IMR-90 (cell line): ENCODE results near the gene P3R3URF. TPM values are rescaled to one million over a fixed set of nuclear protein-coding genes. Genes with fewer than 3 reads are reported as not detected.

Experiments used
- ATAC-seq: fragments of 200-7000 bp; cut with Tn5 transposase; 2 replicates; pipeline ENCODE4 v1.9.1; 2020; ENCODE audit warnings: low read depth, mild to moderate bottlenecking, moderate library complexity
- BruUV-seq: library from RNA; stranded (reverse); fragments of 400-500 nt; replicated peaks from 2 replicates; lab custom pipeline; 2021; lab: Mats Ljungman, UMichigan
- CTCF ChIA-PET: fragments of 300-600 bp; formaldehyde crosslinking; extraction: SDS; loops from one replicate; lab custom pipeline; 2021; ENCODE audit warnings: antibody characterized with exemption; lab: Yijun Ruan, JAX
- POLR2A ChIA-PET: fragments of 300-600 bp; sonication (Branson Sonifier 250); formaldehyde crosslinking; loops from one replicate; lab custom pipeline; 2022; ENCODE audit warnings: antibody characterized with exemption; ENCODE audit not compliant: unreplicated experiment; lab: Charles Lee
- DNase-seq: peaks from one replicate; pipeline ENCODE4 v3.0.0; 2013
- H2AFZ ChIP-seq: replicated peaks from 2 replicates; pipeline ENCODE3; 2013; ENCODE audit warnings: low read length, mild to moderate bottlenecking; ENCODE audit not compliant: poor library complexity
- H2AK5ac ChIP-seq: 2 replicates; pipeline ENCODE4 v1.6.1; 2013; ENCODE audit warnings: low read depth, low read length, inconsistent platforms
- H2AK9ac ChIP-seq: replicated peaks from 2 replicates; pipeline ENCODE3; 2013; ENCODE audit warnings: mild to moderate bottlenecking, low read depth, low read length, moderate library complexity; ENCODE audit not compliant: poor library complexity
- H2BK120ac ChIP-seq: 2 replicates; pipeline ENCODE4 v1.6.1; 2013; ENCODE audit warnings: low read depth, low read length, inconsistent platforms
- H2BK15ac ChIP-seq: 3 replicates; pipeline ENCODE4 v1.6.1; 2013; ENCODE audit warnings: low read depth, low read length, inconsistent platforms
- H2BK20ac ChIP-seq: 2 replicates; pipeline ENCODE4 v1.6.1; 2013; ENCODE audit warnings: low read depth, mild to moderate bottlenecking, inconsistent platforms, low read length, moderate library complexity
- H2BK5ac ChIP-seq: 2 replicates; pipeline ENCODE4 v1.6.1; 2013; ENCODE audit warnings: mild to moderate bottlenecking, low read depth, low read length, inconsistent platforms; ENCODE audit not compliant: poor library complexity, severe bottlenecking
- H3K14ac ChIP-seq: replicated peaks from 2 replicates; pipeline ENCODE4 v1.6.1; 2013; ENCODE audit warnings: low read depth, low read length, inconsistent platforms
- H3K18ac ChIP-seq: 2 replicates; pipeline ENCODE4 v1.6.1; 2013; ENCODE audit warnings: low read depth, low read length, control low read depth
- H3K23ac ChIP-seq: 2 replicates; pipeline ENCODE4 v1.6.1; 2013; ENCODE audit warnings: low read depth, low read length, inconsistent platforms
- H3K27ac ChIP-seq: 2 replicates; pipeline ENCODE4 v1.5.1; 2013; ENCODE audit warnings: mild to moderate bottlenecking, control low read depth, low read length; ENCODE audit not compliant: insufficient read depth
- H3K27me3 ChIP-seq: 2 replicates; pipeline ENCODE4 v1.6.1; 2013; ENCODE audit warnings: low read length; ENCODE audit not compliant: control insufficient read depth, insufficient read depth
- H3K36me3 ChIP-seq: 2 replicates; pipeline ENCODE4 v1.6.1; 2013; ENCODE audit warnings: low read length, mixed read lengths; ENCODE audit not compliant: control insufficient read depth, insufficient read depth
- H3K4ac ChIP-seq: 2 replicates; pipeline ENCODE4 v1.6.1; 2013; ENCODE audit warnings: low read depth, low read length, inconsistent platforms
- H3K4me1 ChIP-seq: 2 replicates; pipeline ENCODE4 v1.6.1; 2013; ENCODE audit warnings: low read length, mixed read lengths; ENCODE audit not compliant: control insufficient read depth, insufficient read depth
- H3K4me2 ChIP-seq: 2 replicates; pipeline ENCODE4 v1.6.1; 2013; ENCODE audit warnings: low read depth, mild to moderate bottlenecking, control low read depth, low read length, moderate library complexity
- H3K4me3 ChIP-seq: 2 replicates; pipeline ENCODE4 v1.5.1; 2013; ENCODE audit warnings: low read depth, mild to moderate bottlenecking, control low read depth, low read length, moderate library complexity; ENCODE audit not compliant: insufficient read depth
- H3K56ac ChIP-seq: 2 replicates; pipeline ENCODE4 v1.6.1; 2013; ENCODE audit warnings: low read length, inconsistent platforms; ENCODE audit not compliant: insufficient read depth; ENCODE audit errors: extremely low read depth
- H3K79me1 ChIP-seq, 2 experiments: 2 replicates each; pipeline ENCODE4 v1.6.1; 2013; ENCODE audit warnings: low read length in 2 of 2, inconsistent platforms in 1 of 2, low read depth in 1 of 2
- H3K9ac ChIP-seq: 2 replicates; pipeline ENCODE4 v1.6.1; 2013; ENCODE audit warnings: low read depth, low read length, control low read depth
- H3K9me1 ChIP-seq: 2 replicates; pipeline ENCODE4 v1.6.1; 2013; ENCODE audit warnings: low read length, inconsistent platforms; ENCODE audit not compliant: insufficient read depth
- H3K9me3 ChIP-seq: 2 replicates; pipeline ENCODE4 v1.6.1; 2013; ENCODE audit warnings: low read length; ENCODE audit not compliant: control insufficient read depth, insufficient read depth
- H4K20me1 ChIP-seq: 2 replicates; pipeline ENCODE4 v1.6.1; 2013; ENCODE audit warnings: low read length, inconsistent platforms; ENCODE audit not compliant: insufficient read depth
- H4K5ac ChIP-seq: 2 replicates; pipeline ENCODE4 v1.6.1; 2013; ENCODE audit warnings: mild to moderate bottlenecking, low read depth, low read length, control low read depth
- H4K8ac ChIP-seq, 2 experiments: 2 replicates each; pipeline ENCODE4 v1.6.1; 2013; ENCODE audit warnings: low read depth in 2 of 2, low read length in 2 of 2, control low read depth in 1 of 2, inconsistent platforms in 1 of 2
- H4K91ac ChIP-seq: 2 replicates; pipeline ENCODE4 v1.6.1; 2013; ENCODE audit warnings: low read depth, low read length, inconsistent platforms; ENCODE audit not compliant: insufficient read depth
- BHLHE40 ChIP-seq: fragments of 150-350 bp; IDR thresholded peaks from 2 replicates; pipeline ENCODE4 v1.6.1; 2016; ENCODE audit warnings: mild to moderate bottlenecking, low read depth, low read length
- CEBPB ChIP-seq: IDR thresholded peaks from 2 replicates; pipeline ENCODE4 v1.6.1; 2012; ENCODE audit warnings: low read depth, low read length, improper control_type of control experiment
- CHD1 ChIP-seq: IDR thresholded peaks from 2 replicates; pipeline ENCODE4 v1.6.1; 2012; ENCODE audit warnings: low read depth, low read length, improper control_type of control experiment
- FOS ChIP-seq: fragments of 150-350 bp; IDR thresholded peaks from 2 replicates; pipeline ENCODE4 v1.6.1; 2016; ENCODE audit warnings: low read depth, low read length
- MAFK ChIP-seq: IDR thresholded peaks from 2 replicates; pipeline ENCODE4 v1.6.1; 2012; ENCODE audit warnings: low read depth, low read length, improper control_type of control experiment
- MAZ ChIP-seq: IDR thresholded peaks from 2 replicates; pipeline ENCODE4 v1.6.1; 2012; ENCODE audit warnings: low read depth, mild to moderate bottlenecking, low read length, improper control_type of control experiment, moderate library complexity, borderline replicate concordance
- MXI1 ChIP-seq: IDR thresholded peaks from 2 replicates; pipeline ENCODE4 v1.6.1; 2012; ENCODE audit warnings: low read depth, mild to moderate bottlenecking, low read length, moderate library complexity, borderline replicate concordance
- POLR2A ChIP-seq: IDR thresholded peaks from 2 replicates; pipeline ENCODE4 v1.6.1; 2012; ENCODE audit warnings: mild to moderate bottlenecking, low read depth, low read length
- RAD21 ChIP-seq: IDR thresholded peaks from 2 replicates; pipeline ENCODE4 v1.6.1; 2012; ENCODE audit warnings: low read length, improper control_type of control experiment
- RCOR1 ChIP-seq: IDR thresholded peaks from 2 replicates; pipeline ENCODE4 v1.6.1; 2012; ENCODE audit warnings: mild to moderate bottlenecking, low read length, improper control_type of control experiment; ENCODE audit not compliant: insufficient replicate concordance
- RFX5 ChIP-seq: IDR thresholded peaks from 2 replicates; pipeline ENCODE4 v1.8.0; 2012; ENCODE audit warnings: low read depth, mild to moderate bottlenecking, low read length, moderate library complexity
- SMC3 ChIP-seq: fragments of 150-350 bp; IDR thresholded peaks from 2 replicates; pipeline ENCODE4 v1.6.1; 2016; ENCODE audit warnings: low read depth, mild to moderate bottlenecking, antibody characterized with exemption, low read length, moderate library complexity
- WGBS, 2 experiments: methylation state at CpG; one replicate each; pipeline versions ENCODE4 v1.1.5 to v1.1.7; 2013; ENCODE audit warnings: missing lambda C conversion rate in 2 of 2; ENCODE audit not compliant: insufficient read length in 1 of 2; ENCODE audit errors: extremely low coverage in 2 of 2; 5-methylcytosine and 5-hydroxymethylcytosine counted together
- dilution Hi-C: fragments of 300-500 bp; cut with HindIII; formaldehyde crosslinking; loops from one replicate; pipeline ENCODE4 v1.14.3; 2018; ENCODE audit warnings: low sequenced_read_pairs; ENCODE audit not compliant: unreplicated experiment
- in situ Hi-C: fragments of 300-500 bp; cut with MboI; formaldehyde crosslinking; loops from 3 replicates; pipeline ENCODE4 v1.14.3; 2019; ENCODE audit warnings: low sequenced_read_pairs, inconsistent platforms, mixed read lengths
- intact Hi-C: fragments of 100-400 bp; cut with micrococcal nuclease; formaldehyde crosslinking; loops from 2 replicates; pipeline ENCODE4 v1.10.0; 2022
- polyA plus RNA-seq, 3 experiments: library from polyadenylated mRNA; depleted of rRNA; stranded (reverse); fragments of >200 nt; gene quantifications; 2 replicates each; pipeline ENCODE4 v1.2.3, GENCODE V29; 2012; ENCODE audit warnings: low replicate concordance in 1 of 3
- total RNA-seq: library from RNA; depleted of rRNA; stranded (reverse); fragments of >200 nt; gene quantifications from 2 replicates; pipeline ENCODE4 v1.2.3, GENCODE V29; 2012
- TF ChIP-seq, protein P1 (sequence below): fragments of 150-350 bp; IDR thresholded peaks from 2 replicates; pipeline ENCODE4 v1.6.1; 2017; ENCODE audit warnings: mild to moderate bottlenecking, antibody characterized with exemption, low read length, low read depth
- TF ChIP-seq, protein P2 (sequence below): fragments of 150-350 bp; IDR thresholded peaks from 2 replicates; pipeline ENCODE4 v1.6.1; 2016; ENCODE audit warnings: low read depth, mild to moderate bottlenecking, low read length, moderate library complexity, borderline replicate concordance
- TF ChIP-seq, protein P3 (sequence below): conservative IDR thresholded peaks from 2 replicates; pipeline ENCODE4 v1.5.1; 2012; ENCODE audit warnings: mild to moderate bottlenecking, low read depth, low read length, improper control_type of control experiment

The P3R3URF gene
- total and polyA plus RNA-seq, 2 of the 4 experiments (the other 2 are of a cell fraction) = not detected

DNA sequence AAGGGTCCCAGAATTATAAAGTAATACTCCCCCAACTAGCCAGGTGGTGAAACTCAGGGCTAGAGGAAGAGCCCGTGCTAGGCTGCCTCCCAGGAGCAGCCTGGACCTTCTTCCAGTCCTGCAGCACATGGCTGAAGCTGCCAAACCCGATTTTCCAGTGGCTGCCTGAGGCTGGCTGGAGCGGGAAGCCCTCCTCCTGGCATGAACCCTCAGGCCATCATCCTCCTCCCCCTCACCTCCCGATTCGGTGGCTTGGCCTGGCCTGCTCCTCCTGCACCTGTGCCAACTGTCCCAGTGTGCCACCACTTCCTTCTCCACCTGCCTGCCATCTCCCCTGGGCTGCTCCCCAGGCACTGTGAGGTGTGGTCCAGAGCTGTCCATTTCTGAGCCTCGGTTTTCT lies 4.4 kb downstream of the P3R3URF start:
- Histone ChIP-seq H3K9ac (no peak overlapping the region), H2BK5ac (no peak overlapping the region), H3K56ac (no peak overlapping the region), H4K5ac (no peak overlapping the region), H2AFZ (no peak overlapping the region), H3K9me3 (no peaks in the 10 kb centered on the region), H3K9me1 (peaks cover 9% of the 10 kb centered on the region), H2AK5ac (no peak overlapping the region), H3K27ac (no peak overlapping the region), H2BK20ac (no peak overlapping the region), H3K18ac (no peak overlapping the region), H3K4me2 (no peak overlapping the region), H2AK9ac (no peak overlapping the region), H3K14ac (no peak overlapping the region), H3K4me3 (no peak overlapping the region), H2BK15ac (no peak overlapping the region), H4K91ac (no peak overlapping the region), H3K79me1 (no peaks in the 10 kb centered on the region), H3K23ac (no peak overlapping the region), H3K4me1 (peaks cover 5% of the 10 kb centered on the region), H4K8ac (no peak overlapping the region), H3K27me3 (peaks cover 27% of the 10 kb centered on the region), H4K20me1 (no peaks in the 10 kb centered on the region), H3K36me3 (no peaks in the 10 kb centered on the region), H2BK120ac (no peak overlapping the region), H3K4ac (no peak overlapping the region)
- in situ Hi-C loops = no loop called here
- intact Hi-C loops = no loop called here
- ATAC-seq (no peak), DNase-seq (no peak)
- dilution Hi-C loops = no loop called here
- WGBS, 2 experiments = 29% methylated on average over 1 of the region's 6 CpGs; no CpG with 5 or more reads in 1 of the 2 experiments
- no TSS peak for BruUV-seq
- TF ChIP-seq CHD1 = no peak
- TF ChIP-seq RAD21 = no peak
- TF ChIP-seq MXI1 = no peak
- TF ChIP-seq MAZ = no peak
- no peak for TF ChIP-seq FOS
- TF ChIP-seq, protein P1, sequence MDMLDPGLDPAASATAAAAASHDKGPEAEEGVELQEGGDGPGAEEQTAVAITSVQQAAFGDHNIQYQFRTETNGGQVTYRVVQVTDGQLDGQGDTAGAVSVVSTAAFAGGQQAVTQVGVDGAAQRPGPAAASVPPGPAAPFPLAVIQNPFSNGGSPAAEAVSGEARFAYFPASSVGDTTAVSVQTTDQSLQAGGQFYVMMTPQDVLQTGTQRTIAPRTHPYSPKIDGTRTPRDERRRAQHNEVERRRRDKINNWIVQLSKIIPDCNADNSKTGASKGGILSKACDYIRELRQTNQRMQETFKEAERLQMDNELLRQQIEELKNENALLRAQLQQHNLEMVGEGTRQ = no peak
- TF ChIP-seq SMC3 = no peak
- TF ChIP-seq POLR2A = no peak
- TF ChIP-seq RCOR1 = no peak
- TF ChIP-seq CEBPB = no peak
- TF ChIP-seq MAFK = no peak
- TF ChIP-seq RFX5 = no peak
- TF ChIP-seq, protein P2, sequence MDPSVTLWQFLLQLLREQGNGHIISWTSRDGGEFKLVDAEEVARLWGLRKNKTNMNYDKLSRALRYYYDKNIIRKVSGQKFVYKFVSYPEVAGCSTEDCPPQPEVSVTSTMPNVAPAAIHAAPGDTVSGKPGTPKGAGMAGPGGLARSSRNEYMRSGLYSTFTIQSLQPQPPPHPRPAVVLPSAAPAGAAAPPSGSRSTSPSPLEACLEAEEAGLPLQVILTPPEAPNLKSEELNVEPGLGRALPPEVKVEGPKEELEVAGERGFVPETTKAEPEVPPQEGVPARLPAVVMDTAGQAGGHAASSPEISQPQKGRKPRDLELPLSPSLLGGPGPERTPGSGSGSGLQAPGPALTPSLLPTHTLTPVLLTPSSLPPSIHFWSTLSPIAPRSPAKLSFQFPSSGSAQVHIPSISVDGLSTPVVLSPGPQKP = no peak
- TF ChIP-seq, protein P3, sequence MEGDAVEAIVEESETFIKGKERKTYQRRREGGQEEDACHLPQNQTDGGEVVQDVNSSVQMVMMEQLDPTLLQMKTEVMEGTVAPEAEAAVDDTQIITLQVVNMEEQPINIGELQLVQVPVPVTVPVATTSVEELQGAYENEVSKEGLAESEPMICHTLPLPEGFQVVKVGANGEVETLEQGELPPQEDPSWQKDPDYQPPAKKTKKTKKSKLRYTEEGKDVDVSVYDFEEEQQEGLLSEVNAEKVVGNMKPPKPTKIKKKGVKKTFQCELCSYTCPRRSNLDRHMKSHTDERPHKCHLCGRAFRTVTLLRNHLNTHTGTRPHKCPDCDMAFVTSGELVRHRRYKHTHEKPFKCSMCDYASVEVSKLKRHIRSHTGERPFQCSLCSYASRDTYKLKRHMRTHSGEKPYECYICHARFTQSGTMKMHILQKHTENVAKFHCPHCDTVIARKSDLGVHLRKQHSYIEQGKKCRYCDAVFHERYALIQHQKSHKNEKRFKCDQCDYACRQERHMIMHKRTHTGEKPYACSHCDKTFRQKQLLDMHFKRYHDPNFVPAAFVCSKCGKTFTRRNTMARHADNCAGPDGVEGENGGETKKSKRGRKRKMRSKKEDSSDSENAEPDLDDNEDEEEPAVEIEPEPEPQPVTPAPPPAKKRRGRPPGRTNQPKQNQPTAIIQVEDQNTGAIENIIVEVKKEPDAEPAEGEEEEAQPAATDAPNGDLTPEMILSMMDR = no peak
- TF ChIP-seq BHLHE40 = no peak
- ChIA-PET CTCF (no interaction called here), POLR2A (no interaction called here)
